GM19467 (cell line): ENCODE measurements around the gene GOLIM4.
A peak's percentile ranks its signal among the peaks of the same experiment; 100 is the strongest.

Experiments
- ATAC-seq: cut with Tn5 transposase; IDR thresholded peaks from one replicate; pipeline ENCODE4 v1.9.1; 2021; ENCODE audit warnings: mild to moderate bottlenecking, moderate library complexity; ENCODE audit not compliant: unreplicated experiment

The GOLIM4 gene

DNA sequence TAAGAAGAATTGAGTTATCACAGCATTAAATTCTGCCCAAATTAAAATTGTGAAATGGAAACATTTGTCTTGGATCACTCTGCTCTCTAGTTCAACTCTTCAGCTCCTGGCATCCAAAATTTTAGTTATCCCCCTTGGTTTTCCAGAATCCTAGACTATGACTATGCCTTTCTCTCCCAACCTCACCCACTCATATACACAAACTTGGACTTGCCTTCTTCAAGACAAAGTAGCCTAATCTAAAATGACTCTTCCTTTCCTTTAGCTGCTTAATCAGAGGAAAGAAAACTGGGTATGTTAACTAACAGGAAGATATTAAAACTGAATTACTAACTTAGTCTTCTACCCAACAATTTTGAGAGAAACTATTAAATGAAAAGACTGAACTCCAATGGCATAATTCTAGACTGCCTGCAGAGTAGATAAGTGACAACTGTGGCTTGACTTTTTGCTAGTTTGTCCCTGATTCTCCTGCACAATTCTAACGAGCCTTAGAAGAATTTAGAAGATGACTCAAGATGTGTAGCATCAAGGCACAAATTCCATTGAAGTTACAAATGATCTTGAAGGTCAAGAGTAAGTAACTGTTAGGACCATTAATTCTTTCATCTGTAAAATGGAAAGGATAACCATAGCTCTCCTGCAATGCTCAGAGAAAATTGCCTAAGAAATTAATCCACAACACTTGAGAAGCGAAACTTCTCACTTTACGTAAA is 5.2 kb upstream of the GOLIM4 start:
- no peak for ATAC-seq

DNA sequence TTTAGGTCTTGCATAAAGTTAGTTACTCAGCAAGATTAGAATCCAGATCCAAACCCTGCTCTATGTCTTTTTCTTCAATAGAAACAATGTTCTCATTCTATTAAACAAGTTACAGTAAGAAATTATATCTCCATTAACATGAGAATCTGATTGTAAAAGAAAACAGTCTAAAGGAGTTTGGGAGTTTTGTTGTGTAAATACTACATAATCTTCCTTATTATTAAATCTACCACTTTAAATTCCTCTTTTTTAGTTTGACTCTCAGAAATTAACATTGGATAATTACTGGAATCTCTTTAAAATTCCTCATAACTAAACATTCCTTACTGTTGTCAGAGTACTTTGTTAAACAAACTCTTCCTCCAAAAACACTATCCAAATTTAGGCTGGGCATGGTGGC is 1.7 kb upstream of the GOLIM4 start:
- ATAC-seq, result no peak

DNA sequence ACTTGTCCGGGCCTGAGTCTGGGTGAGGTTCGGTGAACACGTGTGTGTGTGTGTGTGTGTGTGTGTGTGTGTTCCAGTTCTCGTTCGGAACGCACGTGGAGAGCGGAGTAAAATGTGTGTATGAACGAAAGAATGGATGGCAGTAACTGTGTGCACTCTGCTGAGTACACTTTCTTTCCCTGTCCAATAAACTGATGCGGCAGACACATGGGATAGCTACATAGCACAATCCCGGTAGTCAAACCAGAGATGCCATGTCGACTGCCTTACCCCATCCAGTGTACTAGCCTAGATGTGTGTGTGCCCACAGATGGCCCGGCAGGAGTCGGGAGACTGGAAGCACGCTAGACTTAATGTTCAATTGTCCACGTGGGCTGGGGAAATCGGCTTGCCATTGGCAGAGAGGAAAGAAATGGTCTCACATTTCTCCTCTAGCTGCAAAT is 507 bp upstream of the GOLIM4 start:
- ATAC-seq, result peak; percentile 4

DNA sequence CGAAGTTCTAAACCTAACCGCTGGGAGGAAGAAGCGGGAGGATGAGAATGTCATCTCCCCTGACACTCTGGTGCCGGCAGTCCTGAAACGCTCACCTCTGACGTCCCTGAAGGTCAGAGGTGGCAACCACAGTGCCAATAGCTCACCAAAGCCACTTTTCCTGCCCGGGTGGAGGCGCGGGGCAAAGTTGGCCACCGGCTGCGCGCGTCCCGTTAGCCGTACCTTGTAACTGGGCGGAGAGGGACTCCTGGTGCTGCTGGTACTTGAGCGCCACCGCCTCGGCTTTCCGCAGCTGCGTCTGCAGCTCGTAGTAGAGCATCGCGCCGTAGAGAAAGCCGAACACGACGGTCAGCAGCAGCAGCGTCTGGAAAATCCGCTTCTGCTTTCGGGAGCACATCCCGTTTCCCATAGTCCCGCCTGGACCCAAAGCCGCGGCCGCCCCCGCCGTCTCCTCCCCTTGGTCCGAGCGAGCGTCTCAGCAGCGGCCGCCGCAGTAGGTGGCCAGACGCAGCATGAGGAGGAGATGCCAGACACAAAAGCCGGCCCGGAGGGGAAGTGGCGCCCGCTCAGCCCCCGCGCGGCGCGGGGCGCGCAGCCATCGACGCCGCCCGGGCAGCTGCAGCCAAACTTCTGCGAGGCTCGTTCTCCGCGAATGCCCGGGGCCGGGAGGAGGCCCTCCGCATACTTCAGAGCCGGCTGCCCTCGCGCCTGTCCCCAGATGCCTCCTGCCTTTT is 680 bp downstream of the GOLIM4 start:
- peak; percentile 41 for ATAC-seq

DNA sequence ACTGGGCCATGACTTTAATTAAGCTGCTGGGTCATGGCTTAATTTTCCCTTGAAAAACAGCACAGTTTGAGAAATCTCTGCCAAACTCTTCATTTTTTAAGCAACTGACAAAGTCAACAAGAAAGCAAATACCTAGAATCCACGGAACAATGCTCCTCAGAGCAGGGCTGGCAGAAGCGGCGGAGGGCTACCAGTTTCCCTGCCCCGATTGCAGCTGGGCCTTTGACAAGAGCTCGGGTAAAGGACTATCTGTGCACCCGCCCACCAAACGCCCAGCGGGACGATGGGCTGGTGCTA is 1.2 kb downstream of the GOLIM4 start:
- no peak for ATAC-seq

DNA sequence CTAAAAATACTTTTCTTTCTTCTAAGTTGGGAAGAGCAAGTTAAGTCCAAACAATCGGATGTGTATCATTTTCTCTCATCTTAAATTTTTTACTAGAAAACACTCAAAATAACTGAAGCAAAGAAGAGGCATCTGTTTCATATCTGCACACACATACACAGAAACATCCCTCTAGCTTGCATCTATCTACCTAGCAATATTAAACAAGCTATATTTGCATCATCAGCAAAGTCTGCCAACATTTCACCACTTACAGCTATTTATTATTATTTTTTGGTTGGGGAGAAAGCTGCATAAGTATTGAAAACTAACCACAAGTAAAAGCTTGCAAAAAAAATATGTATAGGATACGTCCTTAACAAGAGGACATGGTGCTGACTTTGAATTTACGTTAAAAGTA is 1.9 kb downstream of the GOLIM4 start:
- no peak for ATAC-seq

DNA sequence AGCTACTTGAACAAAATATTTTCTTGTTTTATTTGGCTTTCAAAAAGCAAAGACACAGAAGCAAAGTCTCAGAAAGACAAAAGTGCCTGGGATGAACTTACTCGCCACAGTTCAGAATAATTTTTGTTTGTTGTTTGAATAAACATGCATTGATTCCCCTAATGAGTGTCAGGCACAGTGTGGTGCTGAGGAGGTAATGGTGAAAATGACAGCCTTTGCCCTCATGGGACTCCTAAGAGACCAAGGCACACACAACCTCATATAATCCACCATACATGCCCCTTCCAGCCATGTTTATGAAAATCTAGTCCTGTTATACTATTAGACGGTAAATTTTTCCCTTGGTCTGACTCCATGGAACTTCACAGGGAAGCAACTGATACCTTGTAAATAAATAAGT is 2.5 kb downstream of the GOLIM4 start:
- ATAC-seq, result no peak

DNA sequence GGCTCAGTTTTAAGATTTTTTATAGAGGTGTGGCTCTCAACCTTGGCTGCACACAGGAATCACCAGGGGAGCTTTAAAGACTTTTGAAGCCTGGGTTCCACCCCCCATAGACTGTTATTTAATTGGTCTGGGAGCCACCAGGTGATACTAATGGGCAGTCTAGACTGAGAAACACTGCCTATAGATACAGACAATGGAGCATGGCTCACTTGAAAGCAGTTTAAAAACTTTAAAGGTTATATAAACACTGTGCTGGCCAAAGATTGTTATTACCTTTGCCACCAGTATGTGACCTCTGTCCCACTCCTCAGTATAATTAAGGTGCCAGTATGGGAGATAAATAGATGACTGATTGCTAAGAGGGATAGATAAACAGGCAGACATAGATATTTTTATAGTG is 3.8 kb downstream of the GOLIM4 start:
- ATAC-seq, result no peak

DNA sequence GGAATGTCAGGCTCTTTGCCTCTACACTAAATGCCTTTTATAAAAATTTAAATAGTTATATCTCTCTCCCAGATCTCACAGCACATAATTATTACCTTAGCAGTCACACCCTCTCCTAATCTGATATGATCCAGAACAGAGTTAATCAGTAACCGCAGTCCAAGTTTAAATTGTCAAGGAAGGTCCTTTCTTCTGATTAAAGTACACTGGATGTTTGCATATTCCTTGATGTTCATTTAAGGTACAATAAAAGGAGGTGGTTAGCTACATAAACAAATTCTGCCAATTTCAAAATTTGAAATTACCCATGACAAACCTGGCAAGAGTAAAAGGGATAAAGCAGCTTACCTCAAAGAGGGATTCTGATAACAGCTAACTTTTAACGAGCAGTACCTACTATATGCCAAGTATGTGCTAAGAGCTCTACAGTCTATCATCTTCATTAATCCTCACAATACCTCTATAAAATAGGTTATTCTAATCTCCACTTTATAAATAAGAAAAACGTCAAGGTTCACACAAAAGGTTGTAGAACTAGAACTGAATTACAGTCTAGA is 4.3 kb downstream of the GOLIM4 start:
- ATAC-seq, result no peak

DNA sequence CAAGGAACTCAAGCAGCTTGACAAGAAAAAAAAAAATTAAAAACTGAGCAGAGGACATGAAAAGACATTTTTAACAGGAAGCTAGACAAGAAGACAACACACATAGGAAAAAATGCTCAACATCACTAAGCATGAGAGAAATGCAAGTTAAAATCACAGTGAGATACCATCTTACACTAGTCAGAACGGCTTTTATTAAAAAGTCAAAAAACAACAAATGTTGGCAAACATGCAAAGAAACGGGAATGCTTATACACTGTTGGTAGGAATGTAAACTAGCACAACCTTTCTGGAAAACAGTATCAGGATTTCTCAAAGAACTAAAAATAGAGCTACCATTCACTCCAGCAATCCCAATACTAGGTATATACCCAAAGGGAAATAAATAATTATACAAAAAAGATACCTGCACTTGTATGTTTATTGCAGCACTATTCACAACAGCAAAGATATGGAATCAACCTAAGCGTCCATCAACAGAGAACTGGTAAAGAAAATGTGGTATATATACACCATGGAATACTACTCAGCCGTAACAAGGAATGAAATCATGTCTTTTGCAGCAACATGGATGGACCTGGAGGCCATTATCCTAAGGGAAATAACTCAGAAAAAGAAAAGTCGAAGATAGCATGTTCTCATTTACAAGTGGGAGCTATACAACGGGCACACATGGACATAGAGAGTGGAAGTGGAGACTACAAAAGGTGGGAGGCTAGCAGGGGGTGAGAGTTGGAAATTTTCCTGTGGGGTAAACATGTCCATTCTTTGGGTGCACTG is 5.2 kb downstream of the GOLIM4 start:
- ATAC-seq, result no peak

DNA sequence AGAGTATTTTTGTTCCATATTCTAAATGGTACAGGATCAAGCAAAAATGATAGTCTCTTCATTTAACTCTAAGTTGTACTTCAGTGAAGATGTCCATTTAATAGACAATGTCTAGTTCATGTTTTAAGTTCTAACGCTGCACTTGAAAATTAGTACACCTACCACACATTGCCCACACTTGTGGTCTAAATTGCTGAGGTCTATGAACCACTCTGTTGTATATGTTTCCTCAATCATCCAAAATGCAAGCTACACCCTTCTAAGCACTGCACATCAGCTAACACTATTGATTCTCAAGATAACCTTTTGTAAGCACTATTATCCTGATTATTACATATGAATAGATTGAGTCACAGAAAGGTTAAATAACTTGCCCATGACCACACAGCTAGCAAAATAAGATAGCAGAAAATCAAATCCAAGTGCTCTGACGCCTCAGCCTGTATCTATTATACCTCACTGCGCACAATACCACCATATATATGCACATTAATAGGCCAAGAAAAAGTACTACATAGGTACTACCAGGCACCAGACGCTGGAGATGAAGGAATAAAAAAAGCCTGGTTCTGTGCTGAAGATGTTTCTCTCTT is 6.4 kb downstream of the GOLIM4 start:
- ATAC-seq, result no peak

DNA sequence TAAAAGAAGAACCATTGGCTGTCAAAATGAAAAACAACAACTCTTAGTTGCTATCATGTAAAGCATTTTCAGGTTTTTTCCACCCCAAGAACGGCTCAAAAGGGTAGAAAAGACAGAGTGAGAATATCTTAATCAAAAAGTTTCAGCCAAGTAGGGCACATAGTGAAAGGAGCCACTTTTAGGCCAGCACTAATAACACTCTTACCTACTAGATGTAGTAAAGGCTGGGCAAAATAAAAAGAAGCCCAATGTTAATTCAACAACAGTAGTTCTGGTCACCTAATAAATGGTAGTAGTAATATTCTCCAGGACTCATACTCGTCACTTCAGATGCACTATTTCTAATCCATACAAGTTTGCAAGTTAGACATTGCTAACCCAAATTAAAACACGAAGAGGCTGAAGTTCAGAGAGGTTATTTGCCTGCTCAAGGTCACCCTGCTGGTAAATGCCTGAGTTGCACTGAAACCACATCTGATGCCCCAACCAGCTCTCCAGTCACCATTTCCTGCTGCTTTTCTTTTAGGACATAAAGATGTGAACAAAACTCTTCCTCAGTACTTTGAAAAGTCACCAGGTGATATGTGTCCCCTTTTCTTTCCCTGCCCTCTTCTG is 7.5 kb downstream of the GOLIM4 start:
- peak; percentile 66 for ATAC-seq

DNA sequence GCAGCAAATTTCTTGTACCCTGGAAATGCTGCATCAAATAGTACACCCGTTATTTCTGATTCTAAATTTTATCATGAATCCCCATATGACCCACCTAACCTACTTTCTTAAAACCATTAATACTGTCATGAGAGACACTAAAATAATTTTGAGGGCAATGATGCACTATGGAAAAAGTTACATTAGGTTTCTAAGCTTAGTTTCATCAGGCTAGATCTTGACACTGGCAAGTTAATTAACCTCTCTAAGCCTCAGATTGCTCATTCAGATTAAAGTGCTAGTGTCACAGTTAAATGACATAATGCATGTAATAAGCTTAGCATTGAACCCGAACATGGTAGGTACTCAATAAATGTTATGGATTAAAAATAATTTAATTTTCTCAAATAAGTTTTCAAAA is 8.2 kb downstream of the GOLIM4 start:
- ATAC-seq, result no peak

DNA sequence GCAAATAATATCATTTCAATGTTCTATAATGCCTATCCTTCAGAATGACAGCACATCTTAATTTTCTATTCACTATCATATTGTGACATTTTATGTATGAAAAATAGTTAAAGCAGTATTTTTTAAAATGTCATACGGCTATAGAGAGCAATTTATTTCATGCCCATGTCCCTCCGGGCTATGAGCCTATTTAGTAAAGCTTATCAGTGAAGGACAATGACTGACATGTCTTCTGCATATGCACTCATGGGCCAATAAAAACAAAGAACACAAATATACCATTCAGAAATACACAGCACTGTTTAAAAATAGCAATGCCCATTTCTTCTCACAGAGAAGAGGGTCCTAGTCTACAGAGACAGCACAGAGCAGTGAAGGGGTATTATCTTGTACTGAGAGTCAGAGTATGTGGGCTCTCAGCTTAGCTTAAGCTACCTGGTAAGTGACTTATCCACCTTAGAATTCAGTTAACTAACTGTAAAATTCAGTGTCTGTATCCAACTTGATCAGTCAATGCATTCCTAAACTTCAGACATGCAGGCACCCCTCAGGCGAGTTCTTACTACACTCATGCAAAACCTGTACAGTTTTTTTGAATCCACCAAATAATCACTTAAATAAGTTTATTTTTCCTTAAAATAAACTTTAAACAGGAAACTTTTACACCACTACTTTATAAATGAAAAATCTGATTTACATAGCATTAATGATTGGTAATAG is 9.0 kb downstream of the GOLIM4 start:
- ATAC-seq, result no peak

DNA sequence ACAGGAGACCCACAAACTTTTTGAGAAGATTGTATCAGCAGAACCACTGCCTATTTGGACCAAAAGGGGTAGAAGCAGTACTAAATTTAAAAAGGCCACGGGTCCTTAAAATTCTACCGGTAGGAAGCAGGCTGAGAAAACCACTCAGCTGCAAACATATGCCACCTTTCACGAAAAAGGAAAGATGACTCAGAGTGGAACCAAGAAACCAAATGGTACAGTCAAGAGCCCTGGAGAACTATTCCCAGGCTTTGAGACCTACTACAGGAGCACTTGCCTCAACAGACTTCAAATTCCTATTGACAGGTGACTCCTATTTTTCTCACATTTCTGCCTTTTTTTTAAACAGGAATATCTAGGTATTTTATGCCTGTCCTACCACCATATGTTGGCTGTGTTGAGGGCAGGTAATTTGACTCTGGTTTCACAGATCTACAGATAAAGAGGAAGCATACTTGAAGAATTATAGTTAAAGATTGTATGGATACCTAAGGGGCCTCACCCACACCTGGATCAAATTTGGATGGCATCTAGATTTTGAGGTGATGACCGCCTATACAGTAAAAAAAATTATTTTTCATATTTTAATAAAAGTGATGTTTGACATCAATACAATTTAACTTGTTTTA is 10.1 kb downstream of the GOLIM4 start:
- ATAC-seq, result peak; percentile 65

DNA sequence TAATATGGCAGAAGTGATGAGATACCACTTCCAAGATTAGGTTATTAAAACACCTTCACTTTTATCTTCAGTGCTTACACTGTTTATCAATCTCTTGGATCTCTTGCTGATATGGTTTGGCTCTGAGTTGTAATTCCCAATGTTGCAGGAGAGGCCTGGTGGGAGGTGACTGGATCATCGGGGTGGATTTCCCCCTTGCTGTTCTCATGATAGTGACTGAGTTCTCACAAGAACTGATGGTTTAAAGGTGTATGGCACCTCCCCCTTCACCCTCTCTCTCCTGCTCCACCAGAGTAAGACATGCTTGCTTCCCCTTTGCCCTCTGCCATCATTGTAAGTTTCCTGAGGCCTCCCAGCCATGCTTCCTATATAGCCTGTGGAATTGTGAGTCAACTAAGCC is 11.8 kb downstream of the GOLIM4 start:
- ATAC-seq, result no peak

DNA sequence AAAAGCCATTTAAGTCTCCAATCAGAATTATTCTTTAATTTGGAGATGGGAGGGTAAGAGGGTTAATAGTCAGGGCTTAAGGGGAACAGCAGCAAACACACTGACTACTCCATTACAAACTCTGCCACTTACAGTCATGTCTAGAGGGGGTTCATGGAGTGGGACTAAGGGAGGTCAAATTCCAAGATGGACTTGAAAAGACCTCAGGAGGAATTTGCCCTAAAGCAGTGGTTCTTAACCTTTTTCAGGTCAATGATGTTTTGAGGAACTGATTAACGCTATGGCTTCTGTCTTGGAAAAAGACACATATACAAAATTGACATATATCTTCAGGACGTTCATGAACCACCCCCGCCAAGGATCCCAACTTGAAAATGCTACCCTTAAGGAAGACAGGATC is 13.9 kb downstream of the GOLIM4 start:
- ATAC-seq, result no peak

DNA sequence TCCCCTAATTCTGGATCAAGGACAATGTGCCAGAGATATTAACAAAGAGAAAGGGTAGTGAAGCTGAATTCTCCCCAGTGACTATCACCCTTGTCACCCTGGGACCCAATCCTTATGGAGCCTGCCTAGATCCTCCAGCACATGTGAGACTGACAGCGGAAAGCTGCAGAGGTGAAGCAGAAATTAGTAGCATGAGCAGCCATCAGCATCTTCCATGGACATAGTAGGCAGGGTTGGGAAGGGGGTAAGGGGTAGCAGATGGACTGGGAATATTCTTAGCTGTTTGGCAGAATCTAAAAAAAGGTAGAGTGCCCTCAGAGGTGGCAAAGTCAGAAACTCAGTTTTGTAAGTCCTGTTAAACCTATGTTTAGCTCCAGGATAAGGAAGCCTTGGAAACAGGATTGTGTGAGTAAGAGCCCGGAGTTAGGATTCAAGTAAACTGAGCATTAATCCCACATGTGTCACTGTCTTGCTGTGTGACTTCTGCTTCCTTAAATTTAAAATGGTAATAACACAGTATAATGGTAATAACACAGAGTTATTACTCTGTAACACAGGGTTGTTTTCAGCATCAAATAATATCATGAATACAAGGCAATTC is 14.5 kb downstream of the GOLIM4 start:
- no peak for ATAC-seq

DNA sequence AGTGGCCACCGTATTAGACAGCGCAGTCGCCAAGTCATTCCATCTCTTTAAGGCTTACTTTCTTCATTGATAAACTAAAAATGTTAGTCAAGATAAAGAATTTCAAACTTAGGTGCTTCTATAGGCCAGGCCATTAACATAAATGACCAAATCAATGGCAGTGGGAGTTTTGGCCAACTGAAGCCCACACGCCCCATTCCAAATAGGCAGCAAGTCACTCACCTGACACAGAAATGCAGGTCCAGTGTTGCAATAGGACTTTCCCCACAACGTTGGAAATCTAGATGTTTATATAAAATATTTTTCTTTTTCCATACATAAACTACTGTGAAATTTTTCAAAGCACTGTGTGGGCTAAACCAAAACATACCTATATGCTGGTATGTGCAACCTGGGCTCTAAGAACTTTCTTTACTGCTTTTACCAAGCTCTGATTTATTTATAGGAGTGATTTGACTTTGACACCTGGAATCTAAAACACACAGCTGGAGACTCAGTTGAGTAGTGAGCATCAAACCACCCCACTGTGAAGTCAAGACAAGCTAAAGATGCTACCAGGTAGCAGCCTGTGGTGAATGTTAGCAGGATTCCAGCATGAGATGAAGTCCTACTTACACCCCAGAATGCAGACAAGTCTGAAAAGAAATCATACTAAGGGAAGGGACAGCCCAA is 15.1 kb downstream of the GOLIM4 start:
- ATAC-seq, result no peak
